RWPE2 (cell line): ENCODE measurements around the gene ZNF287.

Source experiments
- ATAC-seq: fragments of 200-7000 bp; cut with Tn5 transposase; 3 replicates; pipeline ENCODE4 v1.9.1; 2021; ENCODE audit warnings: low read depth
- DNase-seq: peaks from one replicate; pipeline ENCODE4 v3.0.0-alpha.2; 2020; ENCODE audit warnings: low spot score
- H3K27ac ChIP-seq: fragments of 450-650 bp; 2 replicates; pipeline ENCODE4 v1.5.1; 2017; ENCODE audit warnings: mild to moderate bottlenecking; ENCODE audit not compliant: poor library complexity, severe bottlenecking
- H3K27me3 ChIP-seq: fragments of 250-450 bp; sonication (Bioruptor Pico); 2 replicates; pipeline ENCODE4 v1.5.1; 2021; ENCODE audit warnings: mild to moderate bottlenecking, moderate library complexity; ENCODE audit not compliant: insufficient read depth, poor library complexity, severe bottlenecking
- H3K36me3 ChIP-seq: fragments of 250-450 bp; sonication (Bioruptor Pico); 2 replicates; pipeline ENCODE4 v1.5.1; 2020; ENCODE audit warnings: low read depth, mild to moderate bottlenecking, moderate library complexity
- H3K4me1 ChIP-seq: fragments of 250-450 bp; sonication (Bioruptor Pico); 2 replicates; pipeline ENCODE4 v1.5.1; 2021; ENCODE audit warnings: mild to moderate bottlenecking, moderate library complexity; ENCODE audit not compliant: insufficient read depth, poor library complexity, severe bottlenecking
- H3K4me3 ChIP-seq: fragments of 250-450 bp; sonication (Bioruptor Pico); 2 replicates; pipeline ENCODE4 v1.5.1; 2021; ENCODE audit warnings: mild to moderate bottlenecking, moderate library complexity; ENCODE audit not compliant: severe bottlenecking
- H3K9me3 ChIP-seq: fragments of 250-450 bp; sonication (Bioruptor Pico); 2 replicates; pipeline ENCODE4 v1.5.1; 2021; ENCODE audit warnings: mild to moderate bottlenecking, moderate library complexity; ENCODE audit not compliant: severe bottlenecking
- CTCF ChIP-seq: fragments of 450-650 bp; IDR thresholded peaks from one replicate; pipeline ENCODE4 v1.5.1; 2017; ENCODE audit warnings: mild to moderate bottlenecking, moderate library complexity; ENCODE audit not compliant: poor library complexity, severe bottlenecking

Gene ZNF287

GRCh38 chr17:16589097-16589969 lies 20.3 kb upstream of the ZNF287 start:
- H3K4me3 ChIP-seq = peak overlapping the region; percentile 50
- peak; percentile 99 for TF ChIP-seq CTCF
- peak; percentile 83 for DNase-seq
- H3K36me3 ChIP-seq = no peaks in the 10 kb centered on the region
- H3K27me3 ChIP-seq = no peaks in the 10 kb centered on the region
- H3K9me3 ChIP-seq = no peaks in the 10 kb centered on the region
- no peaks in the 10 kb centered on the region for H3K4me1 ChIP-seq
- ATAC-seq = peak; percentile 80
- no peak overlapping the region for H3K27ac ChIP-seq

GRCh38 chr17:16585796-16586195 lies 16.8 kb upstream of the ZNF287 start:
- H3K36me3 ChIP-seq = no peaks in the 10 kb centered on the region
- H3K4me1 ChIP-seq = no peaks in the 10 kb centered on the region
- H3K9me3 ChIP-seq = no peaks in the 10 kb centered on the region
- ATAC-seq (no peak), DNase-seq (no peak)
- H3K27me3 ChIP-seq = no peaks in the 10 kb centered on the region
- no peak overlapping the region for H3K4me3 ChIP-seq
- TF ChIP-seq CTCF = no peak
- no peak overlapping the region for H3K27ac ChIP-seq

- H3K4me1 ChIP-seq = no peaks in the 10 kb centered on the region
- TF ChIP-seq CTCF = peak; percentile 96
- H3K27me3 ChIP-seq = no peaks in the 10 kb centered on the region
- DNase-seq = peak; percentile 86
- no peaks in the 10 kb centered on the region for H3K9me3 ChIP-seq
- peak overlapping the region; percentile 37 for H3K4me3 ChIP-seq
- H3K36me3 ChIP-seq = no peaks in the 10 kb centered on the region
- no peak overlapping the region for H3K27ac ChIP-seq
- peak; percentile 95 for ATAC-seq
Measured at GRCh38 chr17:16584273-16584995, 15.4 kb upstream of the ZNF287 start.

GRCh38 chr17:16583781-16584180 lies 14.8 kb upstream of the ZNF287 start:
- ATAC-seq = no peak
- Histone ChIP-seq H3K4me3 (peak overlapping the region; percentile 37), H3K27me3 (no peaks in the 10 kb centered on the region), H3K36me3 (no peaks in the 10 kb centered on the region), H3K9me3 (no peaks in the 10 kb centered on the region), H3K4me1 (no peaks in the 10 kb centered on the region), H3K27ac (no peak overlapping the region)
- TF ChIP-seq CTCF = no peak
- DNase-seq = no peak
